GM19351 (cell line): Measurements from ENCODE around the gene TMEM269.

Source experiments
- ATAC-seq: cut with Tn5 transposase; IDR thresholded peaks from one replicate; pipeline ENCODE4 v1.9.1; 2021; ENCODE audit warnings: mild to moderate bottlenecking, moderate library complexity; ENCODE audit not compliant: unreplicated experiment

The TMEM269 gene

GRCh38 chr1:42846257-42847110 lies 61.7 kb downstream of the TMEM269 start, which contains the start of gene ZNF691:
TSS of gene ZNF691 (plus strand) at chr1:42846613. CDS start at chr1:42849659, 3,046 bp downstream.
- peak; percentile 81 for ATAC-seq

- peak; percentile 6 for ATAC-seq
Measured at GRCh38 chr1:42847111-42847595, 62.4 kb downstream of the TMEM269 start.

GRCh38 chr1:42847721-42848460 lies 63.1 kb downstream of the TMEM269 start:
- no peak for ATAC-seq

DNA sequence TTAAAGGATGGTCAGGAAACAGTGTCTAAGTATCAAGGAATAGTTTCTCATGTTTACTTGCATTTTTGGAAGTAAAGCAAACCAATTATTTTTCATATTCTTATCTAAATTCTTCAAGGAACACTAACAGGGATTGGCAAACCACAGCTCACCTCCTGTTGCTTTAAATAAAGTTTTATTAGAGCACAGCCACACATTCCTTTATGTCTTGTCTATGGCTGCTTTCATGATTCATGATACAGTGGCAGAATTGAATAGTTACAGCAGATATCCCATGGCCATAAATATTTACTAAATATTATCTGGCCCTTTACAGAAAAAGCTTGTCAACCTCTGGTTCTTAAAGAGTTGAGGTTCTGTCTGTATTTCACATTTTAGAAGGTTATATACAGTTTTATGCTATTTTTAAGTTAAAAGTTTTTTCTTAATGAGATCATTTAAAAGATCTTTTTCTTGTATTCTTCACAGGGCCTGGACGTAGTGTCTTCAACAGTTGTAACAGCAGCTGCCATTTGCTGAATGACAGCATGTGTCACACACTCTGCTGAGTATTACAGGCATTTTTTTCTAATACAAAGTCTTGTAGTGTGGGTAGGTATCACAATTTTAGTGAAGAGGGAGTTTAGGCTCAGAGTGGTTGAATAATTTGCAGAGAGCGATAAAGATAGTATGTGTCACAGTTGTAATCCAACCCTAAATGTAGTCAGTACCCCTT lies 64.2 kb downstream of the TMEM269 start:
- ATAC-seq = no peak

DNA sequence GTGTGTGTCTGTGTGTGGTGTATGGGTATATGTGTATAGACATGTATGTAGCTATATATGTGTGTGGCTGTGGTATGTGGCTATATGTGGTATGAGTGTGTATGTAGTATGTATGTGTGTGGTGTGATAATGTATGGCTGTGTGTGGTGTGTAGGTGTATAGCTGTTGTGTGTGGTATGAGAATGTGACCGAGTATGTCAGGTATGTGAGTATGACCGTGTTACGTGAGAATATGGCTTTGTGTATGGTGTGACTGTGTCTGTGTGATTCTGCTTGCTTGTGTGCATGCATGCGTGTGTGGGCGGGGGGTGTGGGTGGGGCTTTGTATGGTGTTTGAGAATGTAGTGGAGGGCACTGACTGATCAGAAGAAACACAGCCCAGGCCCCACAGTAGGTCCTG lies 65.2 kb downstream of the TMEM269 start:
- no peak for ATAC-seq
